ENCODE data around the gene PRRX1. TPM values are rescaled to one million over a fixed set of nuclear protein-coding genes. Genes with fewer than 3 reads are reported as not detected.

PRRX1 gene
- total and polyA plus RNA-seq, 9 donors: 31.2 to 80.3 (median 60.8) TPM

DNA sequence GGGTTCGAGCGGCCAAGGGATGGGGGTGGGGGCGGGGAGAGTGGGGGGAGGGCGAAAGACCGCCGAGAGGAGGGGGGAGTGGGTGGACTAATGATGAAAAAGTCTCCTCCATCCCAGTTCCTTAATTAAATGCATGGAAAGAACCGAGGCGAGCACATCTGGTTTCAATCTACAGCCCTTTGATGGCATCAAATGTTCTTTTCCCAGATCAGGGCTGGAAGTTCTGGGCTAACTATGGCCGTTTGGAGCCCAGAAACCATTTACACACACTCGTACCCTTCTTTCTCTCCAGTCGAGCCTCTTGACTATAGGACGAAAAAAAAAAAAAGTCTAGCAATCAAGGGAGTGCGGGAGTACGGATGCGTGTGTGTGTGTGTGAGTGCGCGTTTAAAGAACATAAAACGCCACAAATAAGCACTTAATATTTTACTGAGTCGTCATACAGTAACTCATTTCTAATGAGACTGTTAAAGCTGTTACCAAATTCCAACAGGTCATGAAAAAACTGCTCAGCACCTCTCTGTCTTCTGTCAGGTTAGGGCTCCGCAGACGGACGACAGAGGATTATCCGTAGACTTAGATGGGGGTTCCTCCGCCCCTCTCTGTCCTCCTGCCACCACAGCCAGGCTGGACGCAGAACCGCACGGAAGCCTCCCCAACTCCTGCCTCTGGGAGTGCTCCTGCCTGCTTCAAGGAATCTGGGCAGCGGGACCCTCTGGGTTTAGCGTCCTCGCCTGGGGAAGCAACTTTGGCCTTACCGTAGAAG, 2.1 kb upstream of the PRRX1 start:
- intact Hi-C loops (cut with DNase I): loop anchor here in 3 of 4 donors (5.0 to 10.0 kb wide), 5 partner anchors 77 to 447 kb away; partner anchors contain the start of gene GORAB (in 1 of the 3)
- TF ChIP-seq POLR2A (IDR thresholded peaks at IDR 0.05): no peak
- no peak for TF ChIP-seq EP300 (IDR thresholded peaks at IDR 0.05)
- TF ChIP-seq, protein P1, sequence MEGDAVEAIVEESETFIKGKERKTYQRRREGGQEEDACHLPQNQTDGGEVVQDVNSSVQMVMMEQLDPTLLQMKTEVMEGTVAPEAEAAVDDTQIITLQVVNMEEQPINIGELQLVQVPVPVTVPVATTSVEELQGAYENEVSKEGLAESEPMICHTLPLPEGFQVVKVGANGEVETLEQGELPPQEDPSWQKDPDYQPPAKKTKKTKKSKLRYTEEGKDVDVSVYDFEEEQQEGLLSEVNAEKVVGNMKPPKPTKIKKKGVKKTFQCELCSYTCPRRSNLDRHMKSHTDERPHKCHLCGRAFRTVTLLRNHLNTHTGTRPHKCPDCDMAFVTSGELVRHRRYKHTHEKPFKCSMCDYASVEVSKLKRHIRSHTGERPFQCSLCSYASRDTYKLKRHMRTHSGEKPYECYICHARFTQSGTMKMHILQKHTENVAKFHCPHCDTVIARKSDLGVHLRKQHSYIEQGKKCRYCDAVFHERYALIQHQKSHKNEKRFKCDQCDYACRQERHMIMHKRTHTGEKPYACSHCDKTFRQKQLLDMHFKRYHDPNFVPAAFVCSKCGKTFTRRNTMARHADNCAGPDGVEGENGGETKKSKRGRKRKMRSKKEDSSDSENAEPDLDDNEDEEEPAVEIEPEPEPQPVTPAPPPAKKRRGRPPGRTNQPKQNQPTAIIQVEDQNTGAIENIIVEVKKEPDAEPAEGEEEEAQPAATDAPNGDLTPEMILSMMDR (IDR thresholded peaks at IDR 0.05): peak in 1 of 3 donors; percentile 36
- H3K27me3 ChIP-seq: no peaks in the 10 kb centered on the region

DNA sequence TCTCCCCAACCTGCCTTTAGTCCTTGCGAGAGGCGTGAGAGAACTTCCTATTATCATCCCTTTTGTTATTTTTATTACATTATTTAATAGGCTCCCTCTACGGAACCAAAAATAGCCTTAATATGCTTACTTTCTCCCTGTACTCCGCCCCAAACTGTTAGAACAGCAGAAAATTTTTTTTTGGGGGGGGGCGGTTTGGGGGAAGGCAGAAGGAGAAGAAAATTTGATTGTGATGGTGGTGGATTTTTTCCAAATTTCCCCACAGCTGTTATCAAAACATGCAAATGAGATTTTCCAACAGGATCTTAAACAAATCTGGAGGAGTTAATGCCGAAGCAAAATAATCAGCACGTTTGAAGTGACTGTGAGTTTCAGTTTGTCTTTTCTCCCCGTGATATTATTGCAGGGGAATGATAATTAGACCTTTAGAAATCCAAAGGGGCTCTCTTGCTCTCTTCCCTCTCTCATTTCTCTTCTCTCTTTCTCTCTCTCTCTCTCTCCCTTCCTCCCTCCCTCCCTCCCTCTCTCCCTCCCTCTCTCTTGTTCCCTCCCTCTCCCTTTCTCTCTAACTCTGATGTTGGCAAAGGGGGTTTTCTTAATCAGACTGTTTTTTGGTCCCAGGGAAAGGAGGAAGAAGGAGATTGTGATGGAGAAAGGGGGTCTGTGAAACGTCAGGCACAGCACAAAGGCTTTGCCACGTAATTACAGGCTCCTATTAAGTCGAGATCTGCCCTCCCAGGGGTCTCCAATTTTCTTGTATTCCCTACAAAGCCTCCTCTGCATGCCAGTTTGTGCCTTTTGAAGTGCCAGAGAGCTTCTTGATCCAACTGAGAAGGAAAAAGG, 1.1 kb upstream of the PRRX1 start:
- intact Hi-C loops (cut with DNase I): loop anchor here in 3 of 4 donors (5.0 to 10.0 kb wide), 5 partner anchors 78 to 448 kb away; partner anchors contain the start of gene GORAB (in 1 of the 3)
- TF ChIP-seq, protein P1 (IDR thresholded peaks at IDR 0.05): no peak
- peak overlapping the region; percentile 78 for H3K4me3 ChIP-seq
- no peaks in the 10 kb centered on the region for H3K36me3 ChIP-seq
- 0 to 2% (median 1%) methylated on average over 11 of the region's 11 CpGs for WGBS, 3 donors
- no peaks in the 10 kb centered on the region for H3K9me3 ChIP-seq
- H3K27me3 ChIP-seq: no peaks in the 10 kb centered on the region
- H3K4me1 ChIP-seq (ENCODE audit: insufficient read depth): peaks cover 2% of the 10 kb centered on the region
- DNase-seq: peak in 2 of 5 donors; percentile 23 to 27
- H3K27ac ChIP-seq: peak overlapping the region; percentile 85 to 97

More for the DNA sequence above, 2.1 kb upstream of the PRRX1 start:
- Histone ChIP-seq H3K9me3 (no peaks in the 10 kb centered on the region), H3K4me3 (peak overlapping the region; percentile 78), H3K36me3 (no peaks in the 10 kb centered on the region), H3K4me1 (ENCODE audit: insufficient read depth) (peaks cover 2% of the 10 kb centered on the region), H3K27ac (peak overlapping the region in 1 of 2 donors; percentile 85)
- 0 to 1% (median 1%) methylated on average over 30 to 31 of the region's 31 CpGs for WGBS, 3 donors
- DNase-seq: peak; percentile 62 to 69 (median 67)

DNA sequence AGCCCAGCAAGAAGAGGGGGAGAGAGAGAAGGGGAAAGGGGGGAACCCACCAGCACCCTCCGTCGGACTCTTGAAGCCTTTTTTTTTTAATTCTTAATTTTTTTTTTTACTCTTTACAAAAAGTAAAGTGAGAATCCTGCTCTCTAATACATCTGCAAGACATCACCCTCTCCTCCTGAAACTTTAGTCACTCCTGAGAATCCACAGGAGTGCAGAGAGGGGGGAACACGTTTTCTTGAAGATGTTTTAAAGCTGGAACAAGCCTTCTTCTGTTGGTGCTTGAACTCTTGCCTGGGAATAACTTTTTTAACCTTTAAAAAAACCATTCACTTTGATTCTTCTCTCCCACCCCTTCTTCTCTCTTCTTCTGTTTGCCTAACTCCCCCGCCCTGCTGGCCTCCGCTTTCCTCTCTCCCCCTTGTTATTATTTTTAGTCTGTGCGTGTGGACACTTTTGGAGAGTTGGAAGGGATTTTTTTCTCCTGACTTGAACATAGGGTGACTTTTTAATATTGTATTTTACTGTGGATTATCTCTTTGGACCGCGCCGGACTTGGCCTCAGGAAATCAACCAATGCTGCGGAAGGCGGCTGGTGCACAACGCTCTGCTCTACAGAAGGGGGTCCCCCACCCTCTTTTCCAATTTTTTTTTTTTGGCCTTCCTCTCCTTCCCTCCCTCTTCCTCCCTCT, 383 bp upstream of the PRRX1 start:
- no peak for TF ChIP-seq EP300 (IDR thresholded peaks at IDR 0.05)
- TF ChIP-seq, protein P1 (IDR thresholded peaks at IDR 0.05): no peak
- no peak for TF ChIP-seq POLR2A (IDR thresholded peaks at IDR 0.05)
- 0 to 3% (median 1%) methylated on average over 12 of the region's 12 CpGs for WGBS, 3 donors
- H3K27me3 ChIP-seq: no peaks in the 10 kb centered on the region
- H3K36me3 ChIP-seq: no peaks in the 10 kb centered on the region
- intact Hi-C loops (cut with DNase I): loop anchor here in 3 of 4 donors (2.0 to 10.0 kb wide), 6 partner anchors 79 to 449 kb away; partner anchors contain the start of gene GORAB (in 1 of the 3)
- no peaks in the 10 kb centered on the region for H3K9me3 ChIP-seq
- H3K4me1 ChIP-seq (ENCODE audit: insufficient read depth): peaks cover 2% of the 10 kb centered on the region
- H3K4me3 ChIP-seq: peak overlapping the region; percentile 78
- DNase-seq: peak; percentile 47 to 69 (median 58)
- peak overlapping the region; percentile 85 to 97 for H3K27ac ChIP-seq

Data from ovary (tissue), 9 donors.